ENCODE results near the gene RER1.
A peak's percentile ranks its signal among the peaks of the same experiment; 100 is the strongest.

The RER1 gene

GRCh38 chr1:2409745-2410144 lies 18.1 kb downstream of the RER1 start:
- DNase-seq = no peak

DNA sequence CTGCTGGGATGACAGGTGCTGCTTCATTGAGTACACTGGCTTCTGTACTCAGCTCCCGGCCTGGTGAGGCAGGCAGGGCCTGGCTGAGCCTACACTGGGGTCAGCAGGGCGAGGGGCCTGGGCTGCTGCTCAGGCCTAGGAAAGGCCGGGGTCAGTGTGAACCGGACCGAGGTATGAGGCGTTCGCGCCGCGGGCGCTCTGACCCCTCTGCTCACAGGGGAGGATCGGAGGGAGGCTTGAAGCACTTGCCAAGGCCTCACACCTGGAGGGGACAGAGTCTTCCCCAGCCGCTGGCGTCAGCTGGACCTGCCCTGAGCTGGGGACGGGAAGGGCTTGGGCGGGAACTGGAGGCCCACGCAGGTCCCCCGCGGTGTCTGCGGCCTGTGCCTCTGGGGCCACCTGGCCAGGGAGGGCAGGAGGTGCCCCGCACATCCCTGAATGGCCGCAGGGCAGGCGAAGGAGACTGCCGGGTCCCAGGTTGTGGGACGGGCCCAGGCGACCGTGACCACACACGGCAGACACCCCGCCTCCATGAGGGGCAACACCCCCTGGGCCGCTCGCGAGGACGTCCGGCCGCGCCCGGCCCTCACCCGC lies 20.3 kb downstream of the RER1 start:
- DNase-seq = no peak

DNA sequence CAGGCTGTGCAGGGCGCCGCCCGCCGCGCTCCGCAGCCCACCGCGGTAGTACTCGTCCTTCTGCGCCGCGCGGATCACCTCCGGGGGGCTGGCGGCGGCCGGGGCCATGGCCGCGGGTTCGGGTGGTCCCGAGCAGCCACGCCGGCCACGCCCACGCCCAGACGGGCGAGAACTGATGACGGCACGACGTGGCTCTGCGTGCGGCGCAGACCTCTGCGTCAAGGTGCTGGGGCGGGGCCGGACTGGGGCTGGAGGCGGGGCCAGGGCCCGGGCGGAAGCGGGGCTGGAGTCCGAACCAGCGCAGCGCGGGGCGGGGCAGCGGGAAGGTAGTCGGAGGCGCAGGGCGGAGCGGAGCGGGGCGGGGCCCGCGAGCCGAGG lies 20.7 kb downstream of the RER1 start, which contains the start of gene PEX10:
Gene PEX10 (minus strand): TSS at position 170 of the 378 bp plus-strand sequence. CDS start 62 bp downstream, at position 108.
- DNase-seq = peak; percentile 100

- no peak for DNase-seq
These were observed 21.3 kb downstream of the RER1 start for GRCh38 chr1:2412773-2413494.

DNA sequence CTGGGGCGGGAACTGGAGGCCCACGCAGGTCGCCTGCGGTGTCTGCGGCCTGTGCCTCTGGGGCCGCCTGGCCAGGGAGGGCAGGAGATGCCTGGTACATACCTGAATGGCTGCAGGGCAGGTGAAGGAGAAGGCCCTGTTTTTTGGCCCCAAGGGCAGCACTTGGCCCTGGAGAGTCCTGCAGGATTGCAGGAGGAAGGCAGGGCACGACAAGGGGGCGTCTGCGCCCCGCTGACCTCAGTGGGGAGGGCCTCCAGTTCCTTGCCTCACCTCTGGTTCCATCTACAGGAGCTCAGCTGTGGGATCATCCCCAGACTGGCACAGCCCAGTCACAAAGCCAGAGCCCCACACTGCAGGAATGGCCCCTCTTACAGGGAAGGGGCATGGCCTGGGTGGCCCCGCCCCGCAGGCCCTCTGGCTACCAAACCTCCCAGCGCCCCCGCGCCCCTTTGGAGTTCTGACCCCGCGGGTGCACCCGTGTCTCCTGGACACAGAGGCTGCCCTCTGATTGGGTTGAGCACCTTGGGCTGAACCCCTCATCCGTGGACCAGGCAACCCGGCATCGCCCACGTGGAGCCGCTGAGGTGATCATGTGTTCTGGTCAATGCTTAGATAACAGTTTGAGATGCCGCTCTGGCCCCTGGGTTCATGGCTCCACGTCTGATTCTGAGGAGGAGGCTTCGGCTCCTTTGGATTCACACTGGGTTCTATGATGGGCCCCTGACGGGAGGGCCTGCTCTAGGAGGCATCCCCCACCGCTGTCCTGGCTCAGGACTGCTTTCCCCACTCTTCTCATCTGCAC lies 22.1 kb downstream of the RER1 start:
- DNase-seq = no peak

- DNase-seq = peak; percentile 81
These were observed 22.8 kb downstream of the RER1 start for GRCh38 chr1:2414297-2414958.

- no peak for DNase-seq
These were observed 23.7 kb downstream of the RER1 start for GRCh38 chr1:2415337-2415736.

GRCh38 chr1:2415801-2416208 lies 24.2 kb downstream of the RER1 start:
- DNase-seq = peak; percentile 41

DNA sequence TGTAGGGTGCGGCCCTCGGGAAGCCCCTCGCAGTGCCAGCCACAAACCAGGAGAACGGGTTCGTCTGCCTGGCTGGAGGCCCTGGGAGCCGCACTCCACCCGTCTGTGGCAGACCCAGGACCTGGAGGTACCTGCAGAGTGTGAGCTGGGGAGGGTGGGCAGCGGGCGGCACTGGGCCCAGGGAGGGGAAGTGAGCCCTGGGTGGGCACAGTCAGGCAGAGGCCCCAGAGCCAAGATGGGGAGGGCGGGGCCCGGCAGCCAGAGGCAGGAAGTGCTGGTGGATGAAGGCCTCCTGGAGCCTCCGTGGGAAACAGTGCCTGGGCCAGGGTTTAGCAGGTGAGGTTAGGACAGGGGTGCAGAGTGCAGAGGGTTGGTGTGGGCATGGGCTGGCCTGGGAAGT lies 24.8 kb downstream of the RER1 start:
- DNase-seq = peak; percentile 31

GRCh38 chr1:2417083-2417832 lies 25.6 kb downstream of the RER1 start:
- DNase-seq = no peak

DNA sequence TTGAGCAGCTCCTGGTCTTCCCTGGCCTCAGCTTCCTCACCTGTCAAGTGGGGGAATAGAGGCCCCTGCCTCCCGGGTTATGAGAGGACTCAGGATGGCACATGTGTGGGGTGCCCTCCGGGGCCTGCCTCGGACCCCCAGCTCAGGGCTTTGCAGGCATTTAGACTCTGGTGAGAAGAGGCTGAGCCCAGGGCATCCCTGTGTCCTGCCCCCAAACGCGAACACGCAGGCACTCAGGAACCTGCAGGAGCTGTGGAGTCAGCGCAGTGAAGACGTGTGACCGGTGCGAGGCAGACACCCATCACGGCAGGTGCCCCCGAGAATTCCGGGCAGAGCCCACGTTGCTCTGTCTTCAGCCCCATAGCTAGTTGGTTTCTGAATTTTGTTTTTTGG lies 26.2 kb downstream of the RER1 start:
- no peak for DNase-seq

DNA sequence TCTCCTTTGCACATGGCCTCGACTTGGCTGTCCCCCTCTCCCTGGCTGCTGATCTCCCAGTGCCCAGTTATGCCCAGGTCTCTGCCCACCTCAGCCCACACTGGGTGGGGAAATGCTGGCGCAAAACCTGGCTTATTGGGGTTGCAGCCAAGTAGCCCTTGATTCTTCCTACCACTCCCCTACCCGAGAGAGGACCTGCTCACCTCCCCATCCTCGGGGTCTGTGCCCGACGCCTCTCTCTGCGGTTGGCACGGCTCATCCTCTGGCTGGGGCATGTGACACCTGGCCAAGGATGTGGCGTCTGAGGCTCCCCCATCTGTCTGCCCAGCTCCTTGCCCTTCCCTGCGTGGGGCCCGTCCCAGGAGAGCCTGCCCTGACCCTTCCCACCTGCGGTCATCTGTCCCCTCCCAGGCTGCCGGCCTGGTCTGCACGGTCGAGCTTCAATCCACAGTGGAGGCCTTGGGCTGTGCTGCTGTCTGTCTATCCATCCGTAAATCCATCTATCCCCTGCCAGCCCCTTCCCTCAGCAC lies 27.2 kb downstream of the RER1 start:
- no peak for DNase-seq

DNA sequence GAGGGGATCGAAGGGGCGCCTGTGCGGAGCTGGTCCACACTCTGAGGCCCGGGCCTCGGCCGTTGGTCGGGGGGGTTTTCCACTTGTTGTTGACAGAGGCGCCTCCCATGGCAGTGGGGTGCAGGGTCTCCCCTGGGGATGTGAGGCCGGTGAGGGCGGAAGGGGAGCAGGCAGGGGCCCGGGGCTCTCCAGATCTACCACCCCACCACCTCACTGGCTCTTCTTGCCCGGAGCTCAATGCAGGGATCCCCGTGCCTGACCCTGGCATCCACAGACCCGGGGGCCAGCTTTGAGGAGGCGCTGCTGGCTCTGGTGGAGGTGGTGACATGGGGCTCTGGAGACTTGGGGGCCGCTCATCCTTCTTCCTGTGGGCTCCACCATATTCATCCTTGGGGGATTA lies 27.8 kb downstream of the RER1 start:
- DNase-seq = no peak

GRCh38 chr1:2422523-2422922 lies 30.9 kb downstream of the RER1 start:
- DNase-seq = no peak

GRCh38 chr1:2425892-2426291 lies 34.3 kb downstream of the RER1 start:
- no peak for DNase-seq

- no peak for DNase-seq
These were observed 34.9 kb downstream of the RER1 start for GRCh38 chr1:2426540-2426939.

- no peak for DNase-seq
These were observed 35.4 kb downstream of the RER1 start for GRCh38 chr1:2427051-2427450.

- no peak for DNase-seq
These were observed 36.3 kb downstream of the RER1 start for GRCh38 chr1:2427976-2428375.

- no peak for DNase-seq
These were observed 36.8 kb downstream of the RER1 start for GRCh38 chr1:2428490-2428889.

GRCh38 chr1:2429780-2430591 lies 38.3 kb downstream of the RER1 start:
- no peak for DNase-seq

GRCh38 chr1:2430592-2430973 lies 38.9 kb downstream of the RER1 start:
- DNase-seq = no peak

DNA sequence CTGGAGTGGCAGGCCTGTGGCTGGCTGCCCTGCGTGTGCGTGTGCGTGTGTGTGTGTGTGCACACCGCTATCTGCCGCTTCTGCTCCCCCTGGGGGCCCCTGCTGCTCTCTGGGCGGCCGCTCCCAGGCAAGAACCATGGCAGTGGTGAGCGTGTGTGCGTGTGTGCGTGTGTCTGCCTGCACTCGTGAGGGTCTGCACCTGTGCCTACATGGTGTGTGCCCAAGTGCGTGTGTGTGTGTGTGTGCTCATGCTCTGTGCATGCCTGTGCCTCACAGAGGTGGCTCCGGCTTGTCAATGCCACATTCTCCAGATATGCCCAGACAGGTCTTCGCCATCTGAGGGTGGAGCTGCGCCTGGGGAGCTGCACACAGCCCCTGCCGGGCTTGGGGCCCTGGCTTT lies 39.5 kb downstream of the RER1 start:
- no peak for DNase-seq

Measured in activated naive CD4-positive, alpha-beta T cell treated with anti-CD3 and anti-CD28 coated beads, Interleukin-2, amount 50 U/mL, for 16 hours (primary cell).